ENCODE measurements around the gene KLHL2. TPM values are rescaled to one million over a fixed set of nuclear protein-coding genes. Genes with fewer than 3 reads are reported as not detected.

KLHL2 gene
- total and polyA plus RNA-seq, 9 of the 15 experiments (the other 6 are each of a cell fraction or from before 2014, with no cell fraction given): 2.5 to 11.3 (median 6.1) TPM

- no peak for TF ChIP-seq NRF1 (conservative IDR thresholded peaks at IDR 0.05 in 1 of 2, IDR thresholded peaks at IDR 0.05 in 1 of 2)
- no peak for TF ChIP-seq ZNF780A (CRISPR knock-in tag; IDR thresholded peaks at IDR 0.05)
- no peak for TF ChIP-seq ZNF583 (CRISPR knock-in tag; IDR thresholded peaks at IDR 0.05)
- no peak for TF ChIP-seq IRF1 (CRISPR knock-in tag; IDR thresholded peaks at IDR 0.05; ENCODE audit: borderline replicate concordance)
- TF ChIP-seq HOXB6 (CRISPR knock-in tag; IDR thresholded peaks at IDR 0.05; ENCODE audit: borderline replicate concordance): no peak
- no peak for TF ChIP-seq BRD9 (IDR thresholded peaks at IDR 0.05; ENCODE audit: low read depth, partially characterized antibody)
- TF ChIP-seq TCF3 (CRISPR knock-in tag; IDR thresholded peaks at IDR 0.05): no peak
- TF ChIP-seq MEF2A (IDR thresholded peaks at IDR 0.05; ENCODE audit: control insufficient read depth, low read depth, low read length): no peak
- no peak for TF ChIP-seq ZNF24 (IDR thresholded peaks at IDR 0.05)
- TF ChIP-seq ELF2 (CRISPR knock-in tag; IDR thresholded peaks at IDR 0.05): no peak
- TF ChIP-seq ILK (tag; IDR thresholded peaks at IDR 0.05; ENCODE audit: borderline replicate concordance, low read depth): no peak
- ATAC-seq (no peak), DNase-seq (ENCODE audit: extremely low read depth in 1 of 4, low spot score in 3 of 4) (no peak), FAIRE-seq (no peak)
- no peaks in the 10 kb centered on the region; a peak in 1 of 5 replicates for H3K27me3 ChIP-seq (ENCODE audit: control insufficient read depth in 2 of 2, insufficient read depth in 2 of 2, low read length in 2 of 2)
- no peaks in the 10 kb centered on the region for H3K9me1 ChIP-seq (ENCODE audit: control insufficient read depth, insufficient read depth, low read length)
- WGBS (ENCODE audit: insufficient coverage, low coverage, missing lambda C conversion rate): 0% methylated on average over 1 of the region's 1 CpG
- H2AFZ ChIP-seq (ENCODE audit: low read depth, low read length): no peak overlapping the region
- H3K4me1 ChIP-seq (replicated peaks in 1 of 2; ENCODE audit: control insufficient read depth in 2 of 2, insufficient read depth in 2 of 2, low read length in 2 of 2): no peaks in the 10 kb centered on the region; a peak in 1 of 5 replicates
- H4K20me1 ChIP-seq (replicated peaks; ENCODE audit: control insufficient read depth, insufficient read depth, low read length): no peaks in the 10 kb centered on the region
- no TSS peak for BruUV-seq (replicated peaks)
- H3K79me2 ChIP-seq (ENCODE audit: control insufficient read depth, insufficient read depth, low read length): no peaks in the 10 kb centered on the region
- CTCF ChIA-PET (ENCODE audit: low intra/inter-chr PET ratio): no interaction called here
- H3K27ac ChIP-seq (ENCODE audit: extremely low read depth, low read depth, low read length): no peak overlapping the region
- in situ Hi-C loops (cut with MboI) (no loop called here), intact Hi-C loops (cut with micrococcal nuclease) (no loop called here)
- POLR2A ChIA-PET: no interaction called here
- no peaks in the 10 kb centered on the region for H3K36me3 ChIP-seq (ENCODE audit: control insufficient read depth, insufficient read depth, low read length)
- no peak overlapping the region for H3K9ac ChIP-seq (ENCODE audit: insufficient read depth in 1 of 2, low read depth in 2 of 2, low read length in 2 of 2)
- no peak overlapping the region for H3K4me3 ChIP-seq
- no peaks in the 10 kb centered on the region for H3K9me3 ChIP-seq (replicated peaks; ENCODE audit: control insufficient read depth, insufficient read depth, low read depth, low read length)
- no peak overlapping the region for H3K4me2 ChIP-seq (ENCODE audit: insufficient read depth, low read length)
Measured at GRCh38 chr4:165370530-165370929, 163.2 kb downstream of the KLHL2 start.

Small RNA genes within 50 kb of the gene (small RNA-seq; reads per million reads assigned to genes)
- gene RNU4-87P: not detected

Other genes with a start within 250 kb of the KLHL2 start
- gene TRIM61, start 229.9 kb upstream of the KLHL2 start, total RNA-seq (2014; rRNA removed): 0.41 TPM in 1 of 2 replicates, not detected in the other
- 0.41 and 0.51 TPM in 2 replicates for gene TRIM61, start 229.9 kb upstream of the KLHL2 start, total RNA-seq (2014; rRNA removed; fragmentation: Illumina TruSeq; extraction: Trizol)
- gene TRIM61, start 229.9 kb upstream of the KLHL2 start, total RNA-seq (2015; rRNA removed; fragmentation: Illumina TruSeq; extraction: Trizol): 0.29 and 0.57 TPM in 2 replicates
- 0.42 and 0.87 TPM in 2 replicates for gene TRIM61, start 229.9 kb upstream of the KLHL2 start, total RNA-seq (2021)
- 0.07 TPM in 1 of 2 replicates, not detected in the other for gene TRIM61, start 229.9 kb upstream of the KLHL2 start, polyA plus RNA-seq (2011; rRNA removed)
- 0.46 and 0.72 TPM in 2 replicates for gene TRIM61, start 229.9 kb upstream of the KLHL2 start, polyA plus RNA-seq (2014; fragmentation: Illumina TruSeq; extraction: Trizol)
- gene TRIM61, start 229.9 kb upstream of the KLHL2 start, polyA plus RNA-seq (2014; fragmentation: Nextera tagmentation; extraction: Ambion mirVana): under 1 TPM; 0.80 to 0.92 TPM
- 0.18 and 0.24 TPM in 2 replicates for gene TRIM61, start 229.9 kb upstream of the KLHL2 start, polyA plus RNA-seq (2014; rRNA removed)
- not detected in 2 replicates for gene TRIM60, start 175.6 kb upstream of the KLHL2 start, total RNA-seq (2014; rRNA removed)
- not detected in 2 replicates for gene TRIM60, start 175.6 kb upstream of the KLHL2 start, total RNA-seq (2014; rRNA removed; fragmentation: Illumina TruSeq; extraction: Trizol)
- gene TRIM60, start 175.6 kb upstream of the KLHL2 start, total RNA-seq (2015; rRNA removed; fragmentation: Illumina TruSeq; extraction: Trizol): not detected in 2 replicates
- gene TRIM60, start 175.6 kb upstream of the KLHL2 start, total RNA-seq (2021): not detected in 2 replicates
- not detected in 2 replicates for gene TRIM60, start 175.6 kb upstream of the KLHL2 start, polyA plus RNA-seq (2011; rRNA removed)
- not detected in 2 replicates for gene TRIM60, start 175.6 kb upstream of the KLHL2 start, polyA plus RNA-seq (2014; fragmentation: Illumina TruSeq; extraction: Trizol)
- gene TRIM60, start 175.6 kb upstream of the KLHL2 start, polyA plus RNA-seq (2014; fragmentation: Nextera tagmentation; extraction: Ambion mirVana): not detected
- not detected in 2 replicates for gene TRIM60, start 175.6 kb upstream of the KLHL2 start, polyA plus RNA-seq (2014; rRNA removed)
- gene TRIM75, start 153.7 kb upstream of the KLHL2 start, total RNA-seq (2014; rRNA removed): not detected in 2 replicates
- not detected in 2 replicates for gene TRIM75, start 153.7 kb upstream of the KLHL2 start, total RNA-seq (2014; rRNA removed; fragmentation: Illumina TruSeq; extraction: Trizol)
- not detected in 2 replicates for gene TRIM75, start 153.7 kb upstream of the KLHL2 start, total RNA-seq (2015; rRNA removed; fragmentation: Illumina TruSeq; extraction: Trizol)
- gene TRIM75, start 153.7 kb upstream of the KLHL2 start, total RNA-seq (2021): not detected in 2 replicates
- not detected in 2 replicates for gene TRIM75, start 153.7 kb upstream of the KLHL2 start, polyA plus RNA-seq (2011; rRNA removed)
- gene TRIM75, start 153.7 kb upstream of the KLHL2 start, polyA plus RNA-seq (2014; fragmentation: Illumina TruSeq; extraction: Trizol): not detected in 2 replicates
- not detected for gene TRIM75, start 153.7 kb upstream of the KLHL2 start, polyA plus RNA-seq (2014; fragmentation: Nextera tagmentation; extraction: Ambion mirVana)
- gene TRIM75, start 153.7 kb upstream of the KLHL2 start, polyA plus RNA-seq (2014; rRNA removed): not detected in 2 replicates
- gene TMEM192, start 94.7 kb upstream of the KLHL2 start, total RNA-seq (2014; rRNA removed): 7.9 and 13.7 TPM in 2 replicates
- gene TMEM192, start 94.7 kb upstream of the KLHL2 start, total RNA-seq (2014; rRNA removed; fragmentation: Illumina TruSeq; extraction: Trizol): 19.5 and 19.9 TPM in 2 replicates
- 20.0 and 20.6 TPM in 2 replicates for gene TMEM192, start 94.7 kb upstream of the KLHL2 start, total RNA-seq (2015; rRNA removed; fragmentation: Illumina TruSeq; extraction: Trizol)
- 13.2 and 15.2 TPM in 2 replicates for gene TMEM192, start 94.7 kb upstream of the KLHL2 start, total RNA-seq (2021)
- gene TMEM192, start 94.7 kb upstream of the KLHL2 start, polyA plus RNA-seq (2011; rRNA removed): 20.8 and 28.5 TPM in 2 replicates
- gene TMEM192, start 94.7 kb upstream of the KLHL2 start, polyA plus RNA-seq (2014; fragmentation: Illumina TruSeq; extraction: Trizol): 24.1 and 25.5 TPM in 2 replicates
- 1 to 10 TPM; 4.4 to 4.5 TPM for gene TMEM192, start 94.7 kb upstream of the KLHL2 start, polyA plus RNA-seq (2014; fragmentation: Nextera tagmentation; extraction: Ambion mirVana)
- gene TMEM192, start 94.7 kb upstream of the KLHL2 start, polyA plus RNA-seq (2014; rRNA removed): 13.3 TPM in 2 replicates
- 41.0 and 47.1 TPM in 2 replicates for gene MSMO1, start 120.1 kb downstream of the KLHL2 start, total RNA-seq (2014; rRNA removed)
- 68.9 and 73.4 TPM in 2 replicates for gene MSMO1, start 120.1 kb downstream of the KLHL2 start, total RNA-seq (2014; rRNA removed; fragmentation: Illumina TruSeq; extraction: Trizol)
- 28.5 and 32.0 TPM in 2 replicates for gene MSMO1, start 120.1 kb downstream of the KLHL2 start, total RNA-seq (2015; rRNA removed; fragmentation: Illumina TruSeq; extraction: Trizol)
- 39.2 and 41.2 TPM in 2 replicates for gene MSMO1, start 120.1 kb downstream of the KLHL2 start, total RNA-seq (2021)
- gene MSMO1, start 120.1 kb downstream of the KLHL2 start, polyA plus RNA-seq (2011; rRNA removed): 172 and 179 TPM in 2 replicates
- gene MSMO1, start 120.1 kb downstream of the KLHL2 start, polyA plus RNA-seq (2014; fragmentation: Illumina TruSeq; extraction: Trizol): 54.6 and 63.5 TPM in 2 replicates
- 10 to 100 TPM; 79.5 to 86.8 TPM for gene MSMO1, start 120.1 kb downstream of the KLHL2 start, polyA plus RNA-seq (2014; fragmentation: Nextera tagmentation; extraction: Ambion mirVana)
- gene MSMO1, start 120.1 kb downstream of the KLHL2 start, polyA plus RNA-seq (2014; rRNA removed): 51.7 and 58.9 TPM in 2 replicates
- not detected in 2 replicates for gene CPE, start 171.4 kb downstream of the KLHL2 start, total RNA-seq (2014; rRNA removed)
- gene CPE, start 171.4 kb downstream of the KLHL2 start, total RNA-seq (2014; rRNA removed; fragmentation: Illumina TruSeq; extraction: Trizol): not detected in 2 replicates
- gene CPE, start 171.4 kb downstream of the KLHL2 start, total RNA-seq (2015; rRNA removed; fragmentation: Illumina TruSeq; extraction: Trizol): not detected in 2 replicates
- 0.16 and 0.22 TPM in 2 replicates for gene CPE, start 171.4 kb downstream of the KLHL2 start, total RNA-seq (2021)
- 0.06 and 0.09 TPM in 2 replicates for gene CPE, start 171.4 kb downstream of the KLHL2 start, polyA plus RNA-seq (2011; rRNA removed)
- 0.04 TPM in 1 of 2 replicates, not detected in the other for gene CPE, start 171.4 kb downstream of the KLHL2 start, polyA plus RNA-seq (2014; fragmentation: Illumina TruSeq; extraction: Trizol)
- under 1 TPM in 1 of 2 experiments, not detected in 1; 0.04 TPM for gene CPE, start 171.4 kb downstream of the KLHL2 start, polyA plus RNA-seq (2014; fragmentation: Nextera tagmentation; extraction: Ambion mirVana)
- gene CPE, start 171.4 kb downstream of the KLHL2 start, polyA plus RNA-seq (2014; rRNA removed): 0.11 TPM in 1 of 2 replicates, not detected in the other